ENCODE measurements around the gene CNPPD1.

Gene CNPPD1

GRCh38 chr2:219176818-219177551 is at the start of gene CNPPD1:
Gene CNPPD1, minus strand, starts transcription at chr2:219176925. Its CDS starts 97 bp downstream, at chr2:219176828.
- peak; percentile 47 to 82 for DNase-seq (ENCODE audit: extremely low read depth in 1 of 2, low read depth in 1 of 2)

DNA sequence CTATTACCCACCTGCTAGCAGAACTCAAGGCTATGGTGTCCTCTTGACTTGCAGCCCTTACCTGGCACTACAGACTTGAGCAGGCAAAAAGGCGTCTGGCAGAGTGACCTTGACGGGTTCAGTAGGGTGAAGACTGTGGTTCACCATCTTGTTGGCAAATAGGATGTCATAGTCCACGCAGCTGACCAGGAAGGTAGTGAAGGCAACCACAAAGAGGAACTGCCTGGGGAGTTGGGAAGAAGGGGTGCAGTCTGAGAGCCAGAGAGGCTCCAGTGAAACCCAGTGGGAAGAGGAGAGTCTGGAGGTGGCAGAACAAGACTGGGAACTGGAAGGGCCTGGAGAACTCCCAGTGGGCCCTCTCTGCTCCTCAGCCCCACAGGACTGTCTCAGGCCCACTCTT is 48.6 kb upstream of the CNPPD1 start:
- DNase-seq (ENCODE audit: extremely low read depth in 1 of 2, low read depth in 1 of 2) = no peak

- DNase-seq (ENCODE audit: extremely low read depth in 1 of 2, low read depth in 1 of 2) = no peak
Measured at GRCh38 chr2:219223831-219224610, 47.3 kb upstream of the CNPPD1 start.

DNA sequence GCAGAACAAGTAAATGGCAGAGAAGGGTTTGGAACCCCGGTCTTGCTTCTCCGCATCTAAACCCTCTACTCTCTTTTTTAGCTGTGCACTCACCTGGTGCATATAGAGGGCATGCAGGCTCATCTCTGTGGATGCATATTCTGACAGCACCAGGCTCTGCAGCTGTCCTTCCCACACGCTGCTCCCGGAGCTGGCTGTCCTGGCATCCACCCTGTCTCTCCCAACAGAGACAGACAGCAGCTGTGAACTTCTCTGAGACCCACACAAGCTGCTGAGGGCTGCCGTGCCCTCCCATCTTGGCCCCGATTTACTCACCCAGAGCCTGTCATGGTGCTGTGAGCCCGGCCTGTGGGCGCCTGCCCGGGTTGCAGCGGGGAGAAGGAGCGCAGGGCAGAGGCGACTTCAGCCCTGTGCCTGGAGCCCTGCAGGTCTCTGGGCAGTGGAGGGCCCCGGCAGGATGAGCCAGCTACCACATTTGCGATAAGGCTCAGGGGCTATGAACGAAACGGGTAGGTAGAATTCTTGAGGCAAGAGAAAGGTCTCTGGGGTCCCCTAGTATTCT is 45.3 kb upstream of the CNPPD1 start:
- DNase-seq (ENCODE audit: extremely low read depth in 1 of 2, low read depth in 1 of 2) = no peak

GRCh38 chr2:219220652-219221402 is 44.1 kb upstream of the CNPPD1 start:
- no peak for DNase-seq (ENCODE audit: extremely low read depth in 1 of 2, low read depth in 1 of 2)

GRCh38 chr2:219219784-219220532 is 43.2 kb upstream of the CNPPD1 start:
- DNase-seq (ENCODE audit: extremely low read depth in 1 of 2, low read depth in 1 of 2) = no peak

- peak; percentile 68 to 73 for DNase-seq (ENCODE audit: extremely low read depth in 1 of 2, low read depth in 1 of 2)
Measured at GRCh38 chr2:219218732-219219701, 42.3 kb upstream of the CNPPD1 start, which contains the start of gene ABCB6. Gene ABCB6, minus strand, starts transcription at chr2:219218958. Its CDS starts 285 bp downstream, at chr2:219218673.

DNA sequence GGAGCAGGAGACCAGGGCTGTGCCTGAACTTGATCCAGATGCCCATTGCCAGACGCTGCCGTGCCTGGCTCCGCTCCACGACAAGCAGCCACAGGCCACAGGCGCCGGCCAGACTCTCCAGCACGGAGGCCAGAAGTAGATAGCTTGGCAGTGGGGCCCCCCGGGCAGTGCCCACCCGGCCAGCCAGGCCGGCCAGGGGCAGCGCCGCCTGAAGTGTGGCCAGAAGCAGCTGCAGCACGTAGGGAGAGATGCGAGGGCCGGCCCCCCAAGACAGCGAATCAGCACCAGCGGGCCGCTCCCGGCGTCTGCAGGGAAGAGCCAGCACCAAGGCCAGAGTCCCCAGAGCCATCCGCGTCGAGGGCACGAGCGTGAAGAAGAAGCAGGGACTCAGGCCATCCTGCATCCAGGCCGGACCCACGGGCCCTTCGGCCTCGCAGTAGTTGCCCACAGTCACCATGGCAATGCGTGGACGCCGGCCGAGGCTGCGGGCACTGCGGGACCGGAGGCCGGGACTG is 41.5 kb upstream of the CNPPD1 start:
- no peak for DNase-seq (ENCODE audit: extremely low read depth in 1 of 2, low read depth in 1 of 2)

- DNase-seq (ENCODE audit: extremely low read depth in 1 of 2, low read depth in 1 of 2) = no peak
Measured at GRCh38 chr2:219216535-219216915, 39.8 kb upstream of the CNPPD1 start.

- no peak for DNase-seq (ENCODE audit: extremely low read depth in 1 of 2, low read depth in 1 of 2)
Measured at GRCh38 chr2:219215871-219216534, 39.3 kb upstream of the CNPPD1 start.

DNA sequence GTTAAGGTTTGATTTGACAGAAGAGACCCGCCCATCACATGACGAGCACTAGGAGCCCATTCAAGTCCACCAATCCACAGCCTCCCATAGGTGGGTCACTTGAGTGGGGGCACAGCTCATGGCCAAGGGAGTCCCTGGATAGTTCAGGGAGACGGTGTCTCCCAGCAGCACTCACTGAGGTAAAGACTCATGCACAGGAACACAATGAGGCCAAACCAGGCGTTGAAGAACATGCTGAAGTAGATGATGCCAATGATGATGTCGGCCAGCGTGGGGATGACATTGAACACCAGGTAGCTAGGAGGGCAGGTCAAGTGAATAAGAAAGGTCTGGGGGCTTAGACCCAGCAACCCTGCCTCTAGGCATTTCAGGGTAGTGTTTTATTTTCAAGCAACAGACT is 38.1 kb upstream of the CNPPD1 start:
- DNase-seq (ENCODE audit: extremely low read depth in 1 of 2, low read depth in 1 of 2) = no peak

- no peak for DNase-seq (ENCODE audit: extremely low read depth in 1 of 2, low read depth in 1 of 2)
Measured at GRCh38 chr2:219214141-219214540, 37.4 kb upstream of the CNPPD1 start.

GRCh38 chr2:219213486-219214071 is 36.9 kb upstream of the CNPPD1 start:
- no peak for DNase-seq (ENCODE audit: extremely low read depth in 1 of 2, low read depth in 1 of 2)

DNA sequence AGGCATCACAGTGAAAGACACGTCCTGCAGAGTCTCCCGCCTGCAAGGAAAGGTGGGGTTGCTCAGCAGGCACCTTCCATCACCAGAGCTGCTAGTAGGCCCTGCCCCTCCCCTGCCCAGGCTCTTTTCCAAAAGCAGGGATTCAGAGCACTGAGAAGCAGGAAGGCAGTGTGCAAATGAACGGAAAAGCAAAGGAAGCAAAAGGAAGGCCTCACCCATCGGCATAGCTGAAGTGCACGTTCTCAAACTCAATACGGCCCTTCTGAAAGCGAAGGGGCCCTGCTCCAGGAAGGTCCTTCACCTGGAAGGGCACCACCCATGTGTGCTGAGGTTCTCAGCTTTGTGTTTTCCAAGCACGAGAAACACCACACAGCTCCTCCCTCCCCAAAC is 36.3 kb upstream of the CNPPD1 start:
- DNase-seq (ENCODE audit: extremely low read depth in 1 of 2, low read depth in 1 of 2) = no peak

DNA sequence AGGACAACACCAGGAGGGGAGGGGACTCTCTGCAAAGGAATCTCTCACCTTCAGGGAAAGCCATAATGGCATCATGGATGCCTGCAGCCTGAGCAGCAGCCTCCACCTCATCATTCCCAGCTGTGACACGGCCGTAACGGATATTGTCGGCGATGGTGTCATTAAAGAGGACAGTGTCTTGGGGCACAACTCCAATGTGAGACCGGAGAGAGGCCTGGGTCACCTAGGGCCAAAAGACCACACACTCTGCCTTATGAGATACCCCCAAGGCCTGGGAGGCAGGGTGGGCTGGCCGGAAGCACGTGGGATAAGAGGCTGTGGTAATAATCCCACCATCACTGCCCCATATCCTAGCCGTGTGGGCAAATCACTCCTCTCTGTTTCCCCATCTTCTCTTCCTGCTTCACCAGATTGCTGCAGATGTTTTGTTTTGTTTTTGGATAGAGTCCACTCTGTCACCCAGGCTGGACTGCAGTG is 34.2 kb upstream of the CNPPD1 start:
- no peak for DNase-seq (ENCODE audit: extremely low read depth in 1 of 2, low read depth in 1 of 2)

DNA sequence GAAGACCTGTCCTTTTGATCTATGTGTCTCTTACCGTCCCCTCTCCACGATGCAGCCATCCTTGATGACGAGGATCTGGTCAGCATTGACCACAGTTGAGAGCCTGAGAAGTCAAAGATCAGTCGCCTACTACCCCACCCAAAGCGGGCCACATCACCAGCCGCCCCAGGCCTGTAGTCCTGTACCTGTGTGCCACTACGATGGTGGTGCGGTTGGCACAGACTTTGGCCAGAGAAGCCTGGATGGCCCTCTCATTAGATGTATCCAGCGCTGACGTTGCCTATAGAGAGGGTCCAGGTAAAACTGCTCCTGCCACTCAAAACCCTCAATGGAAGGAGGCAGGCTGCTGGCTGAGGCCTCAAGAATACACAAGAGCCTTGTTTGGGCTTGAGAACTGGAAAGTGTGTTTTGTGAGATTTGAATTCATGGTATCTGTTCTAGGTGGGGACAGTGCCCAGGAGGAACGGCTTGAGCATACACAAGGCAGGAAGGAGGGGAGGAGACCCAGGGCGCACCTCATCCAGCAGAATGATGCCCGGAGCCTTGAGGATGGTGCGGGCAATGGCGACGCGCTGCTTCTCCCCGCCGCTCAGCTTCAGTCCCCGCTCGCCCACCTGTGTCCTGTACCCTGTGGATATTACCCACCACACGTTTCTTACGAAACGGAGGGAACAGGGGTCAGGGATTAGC is 33.6 kb upstream of the CNPPD1 start:
- DNase-seq (ENCODE audit: extremely low read depth in 1 of 2, low read depth in 1 of 2) = no peak

All from activated CD8-positive, alpha-beta memory T cell treated with anti-CD3 and anti-CD28 coated beads for 1 hour (primary cell).